SHP77 treated with DMSO at 0.1 percent for 48 hours (cell line): Measurements from ENCODE around the gene ZNF280B.
"Not testable (repeated sequence)": the region's sequence is repeated elsewhere in the genome, so short reads cannot be mapped to it uniquely, and the experiment has no call there.

Experiments used
- DNase-seq: peaks from one replicate; lab custom pipeline; 2025; lab: John Stamatoyannopoulos, UW

Gene ZNF280B

GRCh38 chr22:22534604-22535415 lies 26.3 kb upstream of the ZNF280B start:
- no peak for DNase-seq

DNA sequence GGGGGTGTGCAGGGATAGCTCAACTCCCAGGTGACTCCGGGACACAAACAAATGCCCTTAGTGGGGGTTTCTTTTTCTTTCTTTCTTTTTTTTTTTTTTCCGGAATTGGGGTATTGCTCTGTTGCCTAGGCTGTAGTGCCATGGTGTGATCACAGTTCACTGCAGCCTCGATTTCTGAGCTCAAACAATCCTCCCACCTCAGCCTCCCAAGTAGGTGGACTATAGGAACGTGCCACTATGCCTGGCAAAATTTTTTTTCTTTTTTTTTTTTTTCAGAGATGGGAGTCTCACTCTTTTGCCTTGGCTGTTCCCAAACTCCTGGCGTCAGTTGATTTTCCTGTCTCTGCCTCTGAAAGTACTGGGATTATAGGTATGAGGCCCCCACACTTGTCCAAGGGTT lies 25.3 kb upstream of the ZNF280B start:
- DNase-seq = no peak

DNA sequence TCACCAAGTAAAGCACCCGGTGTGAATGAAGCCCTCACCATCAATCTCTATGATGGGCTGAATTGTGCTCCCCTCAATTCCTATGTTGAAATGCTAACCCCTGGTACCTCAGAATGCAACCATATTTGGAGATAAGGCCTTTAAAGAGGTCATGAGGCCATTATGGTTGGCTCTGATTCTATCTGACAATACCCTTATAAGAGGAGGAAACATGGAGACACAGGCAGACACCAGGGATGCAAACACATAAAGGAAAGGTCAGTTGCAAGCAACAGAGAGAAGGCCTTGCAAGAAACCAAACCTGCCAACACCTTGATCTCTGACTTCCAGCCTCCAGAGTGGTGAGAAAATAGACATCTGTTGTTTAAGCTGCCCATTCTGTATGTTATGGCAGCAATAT lies 24.9 kb upstream of the ZNF280B start:
- no peak for DNase-seq

GRCh38 chr22:22532547-22533071 lies 24.1 kb upstream of the ZNF280B start:
- DNase-seq = not testable (repeated sequence)

GRCh38 chr22:22531770-22532546 lies 23.4 kb upstream of the ZNF280B start:
- no peak for DNase-seq

DNA sequence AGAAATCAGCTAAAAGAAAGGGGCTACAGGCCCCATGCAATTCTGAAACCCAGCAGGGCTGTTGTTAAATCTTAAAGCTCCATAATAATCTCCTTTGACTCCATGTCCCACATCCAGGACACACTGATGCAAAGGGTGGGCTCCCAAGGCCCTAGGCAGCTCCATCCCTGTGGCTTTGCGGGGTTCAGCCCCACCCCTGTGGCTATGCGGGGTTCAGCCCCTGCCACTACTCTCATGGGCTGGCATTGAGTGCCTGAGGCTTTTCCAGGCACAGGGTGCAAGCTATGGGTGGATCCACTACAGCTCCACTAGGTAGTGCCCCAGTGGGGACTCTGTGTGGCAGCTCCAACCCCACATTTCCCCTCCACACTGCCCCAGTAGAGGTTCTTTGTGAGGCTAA lies 20.2 kb upstream of the ZNF280B start:
- no peak for DNase-seq

- DNase-seq = no peak
These were observed 18.8 kb upstream of the ZNF280B start for GRCh38 chr22:22527312-22527711.

DNA sequence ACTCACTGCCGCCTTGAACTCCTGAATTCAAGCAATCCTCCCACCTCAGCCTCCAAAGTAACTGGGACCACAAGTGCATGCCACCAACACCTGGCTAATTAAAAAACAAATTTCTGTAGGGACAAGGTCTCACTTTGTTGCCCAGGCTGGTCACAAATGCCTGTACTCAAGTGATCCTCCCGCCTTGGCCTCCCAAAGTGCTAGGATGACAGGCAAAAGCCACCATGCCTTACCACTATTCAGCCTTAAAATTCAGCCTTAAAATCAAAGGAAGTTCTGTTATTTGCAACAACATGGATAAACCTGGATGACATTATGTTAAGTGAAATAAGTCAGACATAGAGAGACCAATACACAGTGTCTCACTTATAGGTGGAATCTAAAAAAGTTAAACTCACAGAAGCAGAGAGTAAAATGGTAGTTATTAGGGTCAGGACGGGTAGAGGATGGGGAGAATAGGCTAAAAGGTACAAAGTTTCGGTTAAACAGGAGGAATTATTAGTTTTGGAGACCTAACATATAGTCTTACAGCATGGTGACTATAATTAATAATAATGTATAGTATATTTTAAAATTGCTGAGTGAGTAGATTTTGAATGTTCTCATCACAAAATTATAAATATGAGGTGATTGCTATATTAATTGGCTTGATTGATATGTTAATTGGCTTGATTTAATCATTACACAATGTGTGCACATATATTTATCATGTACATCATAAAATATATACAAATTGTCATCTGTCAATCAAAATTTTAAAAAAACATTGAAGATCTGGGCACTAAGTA lies 17.8 kb upstream of the ZNF280B start:
- DNase-seq = no peak

GRCh38 chr22:22523494-22523893 lies 15.0 kb upstream of the ZNF280B start:
- no peak for DNase-seq

DNA sequence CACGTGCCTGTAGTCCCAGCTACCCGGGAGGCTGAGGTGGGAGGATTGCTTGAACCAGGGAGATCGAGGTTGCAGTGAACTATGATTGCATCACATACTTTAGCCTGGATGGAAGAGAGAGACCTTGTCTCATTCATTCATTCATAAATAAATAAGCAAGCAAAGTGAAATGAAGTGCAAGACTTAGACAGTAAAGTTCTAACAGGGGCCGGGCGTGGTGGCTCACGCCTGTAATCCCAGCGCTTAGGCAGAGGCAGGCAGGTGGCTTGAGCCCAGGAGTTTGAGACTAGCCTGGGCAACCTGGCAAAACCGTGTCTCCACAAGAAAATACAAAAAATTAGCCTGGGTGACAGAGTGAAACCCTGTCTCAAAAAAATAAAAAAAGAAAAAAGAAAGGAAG lies 13.1 kb upstream of the ZNF280B start:
- DNase-seq = no peak

- DNase-seq = no peak
These were observed 12.4 kb upstream of the ZNF280B start for GRCh38 chr22:22520667-22521602.

- no peak for DNase-seq
These were observed 11.6 kb upstream of the ZNF280B start, which contains the start of gene ZNF280A for GRCh38 chr22:22520020-22520656. Gene ZNF280A, minus strand, starts transcription at chr22:22520270. Its CDS starts 4,640 bp downstream, at chr22:22515630.

DNA sequence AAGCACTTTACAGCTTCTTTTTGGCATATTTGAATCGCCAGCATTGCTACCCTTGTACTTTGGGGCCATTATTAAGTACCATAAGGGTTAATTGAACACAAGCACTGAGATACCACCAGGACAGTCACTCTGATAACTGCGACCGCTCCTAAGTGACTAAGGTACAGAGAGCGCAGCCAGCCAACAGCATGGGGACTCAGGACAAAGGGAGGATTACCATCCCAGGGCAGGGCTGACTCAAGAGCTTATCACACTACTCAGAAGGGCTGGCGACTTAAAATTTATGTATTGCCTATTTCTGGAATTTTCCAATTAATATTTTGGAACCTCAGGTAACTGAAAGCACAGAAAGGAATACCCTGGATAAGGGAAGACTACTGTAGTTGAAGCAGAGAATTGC lies 11.0 kb upstream of the ZNF280B start:
- DNase-seq = no peak

DNA sequence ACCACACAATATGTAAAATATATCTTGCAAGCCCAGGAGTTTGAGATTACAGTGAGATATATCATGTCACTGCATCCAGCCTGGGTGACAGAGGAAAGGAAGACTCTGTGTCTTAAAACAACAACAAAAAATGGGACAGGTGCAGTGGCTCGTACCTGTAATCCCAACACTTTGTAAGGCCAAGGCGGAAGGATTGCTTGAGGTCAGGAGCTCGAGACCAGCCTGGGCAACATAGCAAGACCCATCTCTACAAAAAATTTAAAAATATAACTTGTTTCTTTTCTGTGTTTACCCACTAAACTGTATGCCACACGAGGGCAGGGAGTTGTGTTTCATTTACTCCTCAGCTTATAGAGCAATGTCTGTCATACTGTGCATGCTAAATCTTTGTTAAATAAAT lies 8.4 kb upstream of the ZNF280B start:
- DNase-seq = no peak

DNA sequence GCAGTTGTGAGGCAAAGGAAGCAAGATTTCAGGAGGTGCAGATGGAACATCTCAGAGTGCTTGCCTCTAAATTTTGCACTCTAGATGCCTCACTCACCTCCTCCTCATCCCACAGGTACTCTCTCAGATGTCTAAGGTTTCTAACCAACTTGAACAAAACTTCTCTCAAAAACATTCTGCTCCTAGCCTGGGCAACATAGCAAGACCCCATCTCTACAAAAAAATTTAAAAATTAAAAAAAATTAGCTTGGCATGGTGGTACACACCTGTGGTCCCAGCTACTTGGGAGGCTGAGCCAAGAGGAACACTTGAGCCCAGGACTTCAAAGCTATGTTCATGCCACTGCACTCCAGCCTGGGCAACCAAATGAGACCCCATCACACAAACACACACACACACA lies 7.3 kb upstream of the ZNF280B start:
- no peak for DNase-seq

DNA sequence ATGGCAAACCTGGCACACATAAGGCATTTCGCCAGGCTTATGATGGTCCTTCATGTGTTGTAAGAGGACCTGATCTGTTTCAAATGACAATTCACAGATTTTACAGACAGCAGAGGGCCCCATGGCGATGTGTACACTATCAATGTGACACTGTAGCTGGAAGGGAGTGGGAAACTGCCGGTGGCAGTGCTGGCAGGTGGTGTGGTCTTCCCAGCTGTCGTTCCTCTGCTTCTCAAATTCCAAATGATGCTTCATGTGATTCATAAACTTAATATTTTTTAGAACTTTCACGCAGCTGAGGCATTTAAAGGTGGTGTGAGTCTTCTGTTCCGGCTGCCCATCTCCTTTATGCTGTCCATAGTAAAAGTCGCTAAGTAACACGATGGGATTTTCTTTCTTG lies 5.9 kb upstream of the ZNF280B start:
- DNase-seq = not testable (repeated sequence)

DNA sequence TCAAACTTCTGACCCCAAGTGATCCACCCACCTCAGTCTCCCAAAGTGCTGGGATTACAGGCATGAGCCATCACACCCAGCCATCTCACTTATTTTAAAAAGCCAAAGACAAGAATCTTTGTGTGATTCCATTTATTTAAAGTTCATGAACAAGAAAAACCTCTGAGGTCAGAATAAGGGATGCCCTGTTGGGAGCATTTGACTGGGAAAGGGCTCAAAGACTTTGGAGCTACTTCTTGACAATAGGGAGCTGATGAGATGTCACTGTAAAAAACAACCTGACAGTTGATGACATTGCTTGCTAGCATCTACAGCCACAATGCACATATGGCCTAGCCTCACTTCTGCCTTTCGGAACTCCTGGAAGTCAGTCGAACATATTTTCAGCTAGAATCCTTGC lies 5.1 kb upstream of the ZNF280B start:
- DNase-seq = no peak

DNA sequence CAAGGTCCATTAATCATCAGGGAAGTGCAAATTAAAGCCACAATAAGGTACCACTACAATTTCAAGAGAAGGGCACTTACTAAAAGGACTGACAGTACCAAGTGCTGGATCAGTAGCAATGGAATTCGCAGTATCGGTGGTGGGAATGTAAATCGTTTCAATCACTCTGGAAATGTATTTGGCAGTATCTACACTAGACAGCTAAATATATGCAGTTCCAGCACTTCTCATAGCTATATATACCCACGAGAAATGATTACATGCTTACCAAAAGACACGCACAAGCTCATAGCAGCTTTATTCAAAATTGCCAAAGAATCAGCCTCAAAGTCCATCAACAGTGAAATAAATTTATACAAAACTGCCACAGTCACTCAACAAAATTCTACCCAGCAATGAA lies 4.4 kb upstream of the ZNF280B start:
- DNase-seq = no peak

DNA sequence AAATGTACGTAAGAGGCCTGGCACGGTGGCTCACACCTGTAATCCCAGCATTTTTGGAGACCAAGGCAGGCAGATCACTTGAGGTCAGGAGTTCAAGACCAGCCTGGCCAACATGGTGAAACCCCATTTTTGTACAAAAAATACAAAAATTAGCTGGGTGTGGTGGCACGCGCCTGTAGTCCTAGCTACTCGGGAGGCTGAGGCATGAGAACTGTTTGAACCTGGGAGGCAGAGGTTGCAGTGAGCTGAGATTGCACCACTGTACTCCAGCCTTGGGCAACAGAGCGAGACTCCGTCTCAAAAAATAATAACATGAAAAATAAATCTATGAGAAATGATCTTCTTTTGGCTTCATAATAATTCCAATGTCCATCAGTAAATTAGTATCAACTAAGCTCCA lies 2.3 kb upstream of the ZNF280B start:
- not testable (repeated sequence) for DNase-seq

DNA sequence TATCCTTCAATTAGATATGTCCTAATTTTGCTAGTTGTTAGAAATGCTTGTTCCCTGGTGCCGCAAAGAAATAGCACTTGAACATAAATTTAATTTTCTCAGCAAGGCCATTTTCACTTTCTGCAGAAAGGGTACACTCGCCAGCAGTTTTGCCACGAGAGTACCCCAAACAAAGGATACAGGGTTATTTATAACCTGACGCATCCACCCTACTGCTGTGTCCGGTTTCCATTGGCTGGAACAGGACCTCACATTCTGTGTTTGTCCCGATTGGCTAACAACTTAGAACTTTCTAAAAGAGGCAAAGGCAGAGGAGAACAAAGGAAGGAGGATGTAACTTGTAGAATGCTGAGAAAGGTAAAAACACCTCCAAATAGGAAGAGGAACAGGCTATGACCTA lies 1.4 kb upstream of the ZNF280B start:
- not testable (repeated sequence) for DNase-seq
